Renal pelvis (tissue), 4 donors: ENCODE results near the gene CEP112. TPM values are rescaled to one million over a fixed set of nuclear protein-coding genes. Genes with fewer than 3 reads are reported as not detected.
A peak's percentile ranks its signal among the peaks of the same experiment; 100 is the strongest.
"Not testable (repeated sequence)": the region's sequence is repeated elsewhere in the genome, so short reads cannot be mapped to it uniquely, and the experiment has no call there.

ENCODE experiments used
- DNase-seq: peaks from one replicate; pipeline ENCODE4 v3.0.0-alpha.2; 2013
- polyA plus RNA-seq, 3 donors: library from polyadenylated mRNA; unstranded; fragments of 120-200 nt; gene quantifications; one replicate each; pipeline ENCODE4 v1.2.1, GENCODE V29; 2013; ENCODE audit not compliant: insufficient read length in 3 of 3

CEP112 gene
- polyA plus RNA-seq, 3 donors, result 11.9 to 16.1 (median 13.9) TPM

DNA sequence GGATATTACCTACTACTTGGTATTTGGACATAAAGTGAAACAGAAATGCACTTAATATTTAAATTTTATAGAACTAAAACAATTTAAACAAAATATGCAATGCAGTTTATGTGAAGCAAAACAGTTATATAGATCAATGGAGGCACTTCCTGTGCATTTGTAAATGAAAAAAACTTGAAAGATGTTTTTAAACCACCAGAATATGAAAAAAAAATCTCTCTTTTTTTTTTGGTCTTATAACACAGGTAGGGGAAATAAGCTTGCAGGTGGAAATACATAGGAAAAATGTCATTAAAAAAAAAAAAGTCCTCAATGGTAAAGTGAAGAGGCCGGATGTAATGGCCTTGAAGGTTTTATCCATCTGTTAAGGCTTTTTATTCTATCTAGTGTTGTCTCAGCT lies 450.2 kb downstream of the CEP112 start:
- no peak for DNase-seq

GRCh38 chr17:65739034-65739433 lies 452.9 kb downstream of the CEP112 start:
- DNase-seq, result no peak

DNA sequence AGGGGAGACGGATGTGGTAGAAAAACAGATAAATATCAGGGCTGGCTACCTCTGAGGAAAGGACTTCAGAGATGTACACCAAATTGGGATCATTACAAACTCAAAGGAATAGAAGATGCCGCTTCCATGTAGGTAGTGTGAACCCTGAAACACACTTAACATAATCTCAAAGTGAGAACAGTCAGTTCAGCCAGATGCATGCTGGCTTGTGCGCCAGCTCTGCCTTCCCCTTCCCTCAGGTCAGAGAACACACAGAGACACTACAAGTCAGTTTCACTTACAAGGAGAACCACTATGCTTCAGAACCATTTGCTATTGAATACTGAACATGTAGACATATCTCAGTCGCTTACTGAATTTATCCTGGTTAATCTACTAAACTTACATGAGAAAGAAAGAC lies 454.5 kb downstream of the CEP112 start:
- DNase-seq, result no peak

DNA sequence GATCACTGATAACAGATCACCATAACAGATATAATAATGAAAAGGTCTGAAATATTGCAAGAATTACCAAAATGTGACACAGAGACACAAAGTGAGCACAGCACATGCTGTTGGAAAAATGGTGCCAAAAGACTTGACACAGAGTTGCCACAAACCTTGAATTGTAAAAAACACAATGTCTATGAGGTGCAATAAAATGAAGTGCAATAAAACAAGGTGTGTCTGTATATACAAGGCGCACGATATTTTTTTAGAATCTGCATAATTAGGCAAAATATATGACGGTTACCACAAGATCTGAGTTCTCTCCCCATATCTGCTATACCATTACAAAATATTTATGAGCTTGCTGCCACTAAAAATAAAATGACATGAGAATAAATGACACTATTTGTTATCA lies 458.6 kb downstream of the CEP112 start:
- no peak for DNase-seq

- DNase-seq, result not testable (repeated sequence)
Measured at GRCh38 chr17:65732667-65733066, 459.3 kb downstream of the CEP112 start.

DNA sequence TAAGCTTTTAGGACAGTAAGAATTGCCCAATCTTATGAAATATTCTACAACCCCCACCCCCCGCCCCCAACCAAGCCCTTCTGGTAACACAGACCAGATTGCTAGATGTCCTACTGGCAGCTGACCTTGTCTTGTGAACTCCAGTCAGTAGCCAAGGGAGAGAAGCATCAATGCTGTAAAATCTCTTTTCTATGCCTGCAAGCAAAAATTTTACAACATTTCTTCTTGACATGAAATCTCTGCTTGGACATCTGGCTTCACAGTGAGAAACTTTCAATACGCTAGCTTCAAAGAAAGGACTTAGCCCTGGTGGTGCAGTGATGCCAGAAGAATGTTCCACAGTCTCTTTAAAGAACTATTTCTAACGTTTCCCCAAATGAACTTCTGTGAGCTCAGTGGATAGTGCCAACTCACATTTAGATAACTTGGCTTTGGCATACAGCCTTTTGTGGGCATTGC lies 461.2 kb downstream of the CEP112 start:
- no peak for DNase-seq

GRCh38 chr17:65729207-65729606 lies 462.7 kb downstream of the CEP112 start:
- no peak for DNase-seq

GRCh38 chr17:65727832-65728231 lies 464.1 kb downstream of the CEP112 start:
- no peak for DNase-seq

- no peak for DNase-seq
Measured at GRCh38 chr17:65727246-65727645, 464.7 kb downstream of the CEP112 start.

- peak; percentile 77 for DNase-seq
Measured at GRCh38 chr17:65723431-65724151, 468.3 kb downstream of the CEP112 start.

GRCh38 chr17:65718601-65719000 lies 473.3 kb downstream of the CEP112 start:
- no peak for DNase-seq

DNA sequence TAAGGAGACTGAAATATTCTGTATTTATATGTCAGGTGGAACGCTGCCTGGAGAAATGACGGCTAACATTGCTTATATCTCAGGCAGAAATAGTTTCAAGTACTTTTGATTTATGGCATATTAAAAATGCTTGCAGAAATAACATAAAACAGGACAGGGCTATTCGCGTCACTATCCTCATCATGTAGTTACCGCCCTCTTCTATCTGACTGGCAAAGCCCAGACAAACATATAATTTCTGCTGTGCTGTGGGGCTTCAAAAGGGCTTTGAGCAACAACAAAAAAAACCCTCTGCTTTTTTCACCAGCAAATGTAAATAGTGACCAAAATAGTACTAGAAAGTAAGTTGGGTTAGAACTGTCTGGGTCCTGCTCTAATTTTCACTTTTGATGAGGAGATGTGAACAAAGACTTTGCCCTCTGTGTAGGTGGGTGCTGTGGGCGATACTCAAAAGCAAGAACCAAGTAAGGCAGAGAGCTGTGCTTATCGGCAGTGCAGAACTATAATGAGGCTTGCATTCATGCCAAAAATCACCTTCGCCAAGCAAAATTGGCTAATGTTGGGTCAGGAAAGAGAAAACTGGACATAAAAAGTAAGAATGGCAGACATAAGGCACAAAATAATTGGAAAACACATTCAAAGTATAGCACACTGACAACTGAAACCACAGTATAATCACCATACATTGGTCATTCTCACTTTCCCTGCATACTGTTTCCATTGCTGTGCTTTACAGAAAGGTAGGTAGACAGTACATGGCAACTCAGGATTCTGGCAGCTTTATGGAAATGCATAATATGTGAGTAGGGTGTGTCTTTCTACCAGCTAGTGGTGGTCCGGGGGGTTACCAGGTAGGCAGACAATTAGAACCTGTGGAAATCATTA lies 479.3 kb downstream of the CEP112 start:
- DNase-seq, result no peak

GRCh38 chr17:65711671-65712276 lies 480.2 kb downstream of the CEP112 start:
- no peak for DNase-seq

DNA sequence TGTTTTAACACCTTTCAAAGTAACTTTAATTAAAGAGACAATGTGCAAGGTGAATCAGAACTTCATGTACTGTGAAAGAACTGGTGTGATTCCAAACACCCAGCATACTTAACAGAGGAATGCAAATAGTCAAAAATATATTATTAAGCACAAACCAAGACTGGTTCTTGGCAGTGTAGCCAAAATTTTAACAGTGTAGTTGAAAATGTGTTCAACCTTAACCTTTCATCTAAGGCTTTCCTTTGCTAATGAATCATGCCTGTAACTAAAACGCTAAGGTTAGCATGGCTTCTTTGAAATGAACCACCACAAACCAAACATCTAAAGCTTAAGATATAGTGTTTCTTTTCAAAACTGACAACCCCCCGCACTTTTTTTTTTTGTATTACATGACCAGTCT lies 484.2 kb downstream of the CEP112 start:
- DNase-seq, result no peak

GRCh38 chr17:65704731-65705130 lies 487.2 kb downstream of the CEP112 start:
- no peak for DNase-seq

GRCh38 chr17:65703891-65704290 lies 488.0 kb downstream of the CEP112 start:
- DNase-seq, result no peak

DNA sequence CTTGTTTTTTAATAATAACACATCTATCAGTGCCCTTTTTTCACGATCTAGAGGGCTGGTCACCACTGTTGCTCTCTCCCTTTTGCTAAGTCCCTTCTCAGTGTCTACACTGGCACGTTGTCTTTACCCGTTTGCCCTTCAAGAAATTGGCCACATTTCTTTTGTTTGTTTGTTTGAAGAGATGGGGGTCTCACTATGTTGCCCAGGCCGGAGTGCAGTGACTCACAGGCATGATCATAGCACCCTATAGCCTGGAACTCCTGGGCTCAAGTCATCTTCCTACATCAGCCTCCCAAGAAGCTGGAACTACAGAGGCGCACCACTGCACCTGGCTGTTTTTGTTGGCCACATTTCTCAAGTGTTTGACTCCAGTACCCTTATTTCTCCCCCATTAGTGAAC lies 492.5 kb downstream of the CEP112 start:
- no peak for DNase-seq

DNA sequence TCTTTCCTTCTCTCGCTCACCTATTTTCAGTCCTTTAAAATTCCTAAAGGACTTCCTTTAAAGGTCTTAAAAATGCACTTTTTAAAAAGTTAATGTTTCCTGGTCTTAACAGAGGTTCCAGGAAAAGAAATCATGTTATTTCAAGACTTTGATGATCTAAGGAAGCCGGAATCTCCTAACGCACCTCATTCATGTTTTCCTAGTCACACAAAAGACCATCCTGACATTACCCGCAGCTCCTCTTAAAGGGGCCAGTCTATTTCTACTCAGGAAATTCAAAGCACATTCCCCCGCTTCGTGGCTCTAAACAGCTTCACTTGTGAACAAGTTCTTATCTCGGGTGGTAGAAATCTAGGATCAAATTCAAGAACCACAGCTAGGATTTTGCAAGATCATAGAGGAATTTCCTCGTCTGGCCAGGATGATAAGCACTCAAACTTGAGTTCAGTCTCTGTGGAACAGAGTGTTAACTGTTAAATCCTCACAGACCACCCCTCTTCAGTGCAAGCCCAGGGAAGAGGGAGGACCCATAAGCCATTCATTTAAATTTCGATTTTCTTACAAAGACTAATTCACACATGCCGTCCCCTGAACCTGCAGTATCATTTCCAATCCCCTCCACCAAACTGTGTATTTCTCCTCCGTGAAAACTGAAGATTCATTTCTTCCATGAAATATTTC lies 493.4 kb downstream of the CEP112 start:
- no peak for DNase-seq

DNA sequence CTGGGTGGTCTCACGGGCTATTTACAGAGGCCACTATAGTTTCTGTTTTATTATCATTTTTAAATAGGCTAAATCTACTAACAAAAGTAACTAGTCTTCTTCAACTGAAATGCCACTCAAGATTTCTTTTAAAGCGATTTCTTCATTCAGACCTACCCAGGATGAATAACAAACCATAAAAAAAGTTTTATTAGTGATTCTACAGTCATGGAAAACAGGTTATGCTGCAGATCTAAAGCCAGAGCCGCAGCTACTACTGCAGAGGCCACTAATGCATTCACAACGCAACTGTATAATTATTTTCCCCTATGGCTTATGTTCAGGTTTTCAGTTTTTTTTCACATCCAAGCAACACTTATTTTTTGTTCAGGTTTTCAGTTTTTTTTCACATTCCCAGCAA lies 494.3 kb downstream of the CEP112 start:
- no peak for DNase-seq

GRCh38 chr17:65696739-65697394 lies 495.1 kb downstream of the CEP112 start:
- DNase-seq, result no peak

DNA sequence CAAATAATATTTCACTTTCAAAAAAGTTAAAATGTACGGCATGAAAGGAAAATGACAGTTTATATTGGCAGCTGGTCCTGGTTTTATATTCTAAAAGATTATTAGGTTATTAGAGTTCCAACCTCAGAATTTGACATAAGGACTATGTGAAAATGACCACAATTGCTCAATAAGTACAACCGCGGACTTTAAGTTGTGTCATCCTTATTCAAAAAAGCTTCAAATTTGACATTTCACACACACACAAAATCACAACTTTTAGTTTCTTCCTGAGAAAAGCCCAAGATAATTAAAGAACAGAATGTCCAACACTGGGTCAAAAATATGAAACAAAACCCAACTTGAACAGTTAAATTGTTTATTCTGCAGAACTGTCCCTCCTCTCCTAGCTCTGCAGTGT lies 497.3 kb downstream of the CEP112 start:
- no peak for DNase-seq
